NB4 (cell line): ENCODE results near the gene STK10.

Experiments used
- CTCF ChIP-seq: IDR thresholded peaks from one replicate; pipeline ENCODE4 v1.5.1; 2012; ENCODE audit warnings: low read depth, low read length
- MAX ChIP-seq: IDR thresholded peaks from 2 replicates; pipeline ENCODE4 v1.6.1; 2011; ENCODE audit warnings: low read depth, low read length
- POLR2A ChIP-seq: IDR thresholded peaks from 2 replicates; pipeline ENCODE4 v1.6.1; 2011; ENCODE audit warnings: mild to moderate bottlenecking; ENCODE audit not compliant: insufficient read length; ENCODE audit errors: extremely low read depth

GRCh38 chr5:172223901-172224873 lies 36.2 kb upstream of the STK10 start:
- TF ChIP-seq CTCF = no peak
- TF ChIP-seq MAX = no peak
- TF ChIP-seq POLR2A = no peak
